ENCODE measurements around the gene C19orf44.

The C19orf44 gene

DNA sequence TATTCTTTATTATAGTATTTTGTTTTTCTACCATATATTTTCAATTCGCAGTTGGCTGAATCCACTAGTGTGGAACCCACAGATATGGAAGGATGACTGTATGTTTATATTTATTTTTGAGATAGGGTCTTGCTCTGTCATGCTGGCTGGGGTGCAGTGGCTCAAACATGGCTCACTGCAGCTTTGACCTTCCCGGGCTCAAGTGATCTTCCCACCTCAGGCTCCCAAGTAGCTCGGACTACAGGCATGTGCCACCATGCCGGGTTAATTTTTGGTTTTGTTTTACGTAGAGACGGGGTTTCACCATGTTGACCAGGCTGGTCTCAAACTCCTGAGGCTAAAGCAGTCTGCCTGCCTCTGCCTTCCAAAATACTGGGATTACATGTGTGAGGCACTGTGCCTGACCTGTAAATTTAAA, 66.4 kb downstream of the C19orf44 start:
- peaks cover 86 to 100% (median 98%) of the 10 kb centered on the region in 11 experiments for H3K36me3 ChIP-seq
- peaks cover 0 to 13% (median 11%) of the 10 kb centered on the region in 10 experiments; a peak in 17 of 20 replicates for H3K4me1 ChIP-seq
- H3K9ac ChIP-seq, result no peak overlapping the region
- H3K4me3 ChIP-seq, result no peak overlapping the region
- no peak for TF ChIP-seq Cebpa-rat (IDR thresholded peaks at IDR 0.05)
- H4K20me1 ChIP-seq, result peaks cover 0 to 44% (median under 1%) of the 10 kb centered on the region in 11 experiments; a peak in 8 of 22 replicates
- H3K27ac ChIP-seq, result no peak overlapping the region
- no peak overlapping the region for H3K4me2 ChIP-seq
- H3K9me3 ChIP-seq (replicated peaks in 1 of 11), result peaks cover 0 to 10% (median 5%) of the 10 kb centered on the region in 11 experiments; a peak in 5 of 22 replicates
- H3K27me3 ChIP-seq, result no peaks in the 10 kb centered on the region

DNA sequence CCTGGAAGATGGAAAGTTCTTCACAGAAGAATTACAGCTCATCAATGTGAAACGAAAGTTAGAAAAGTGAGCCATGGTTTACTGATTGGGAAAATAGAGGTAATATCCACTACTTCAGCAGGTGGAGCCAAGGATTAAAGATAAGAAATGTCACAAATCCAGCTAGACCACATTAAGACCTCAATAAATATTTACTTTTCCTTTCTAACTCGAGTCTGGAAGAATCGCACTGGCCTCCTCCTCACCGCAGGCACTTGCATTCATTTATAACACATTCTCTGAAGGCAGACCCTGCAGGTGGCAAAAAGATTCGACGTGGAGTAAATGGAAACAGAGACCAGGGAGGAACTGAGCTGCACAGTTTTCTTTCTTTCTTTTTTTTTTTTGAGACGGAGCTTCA, 68.6 kb downstream of the C19orf44 start:
- no peaks in the 10 kb centered on the region for H3K27me3 ChIP-seq
- H3K9me3 ChIP-seq (replicated peaks in 1 of 11), result peaks cover 0 to 11% (median 5%) of the 10 kb centered on the region in 11 experiments; a peak in 5 of 22 replicates
- no peak for TF ChIP-seq Cebpa-rat (IDR thresholded peaks at IDR 0.05)
- H3K9ac ChIP-seq, result no peak overlapping the region
- H3K27ac ChIP-seq, result no peak overlapping the region
- H3K4me2 ChIP-seq, result no peak overlapping the region
- H4K20me1 ChIP-seq, result peaks cover 0 to 60% (median 14%) of the 10 kb centered on the region in 11 experiments; a peak in 15 of 22 replicates
- peaks cover 93 to 100% (median 99%) of the 10 kb centered on the region in 11 experiments for H3K36me3 ChIP-seq
- H3K4me1 ChIP-seq, result peaks cover under 1 to 13% (median 11%) of the 10 kb centered on the region in 10 experiments; a peak in 18 of 20 replicates
- no peak overlapping the region for H3K4me3 ChIP-seq

DNA sequence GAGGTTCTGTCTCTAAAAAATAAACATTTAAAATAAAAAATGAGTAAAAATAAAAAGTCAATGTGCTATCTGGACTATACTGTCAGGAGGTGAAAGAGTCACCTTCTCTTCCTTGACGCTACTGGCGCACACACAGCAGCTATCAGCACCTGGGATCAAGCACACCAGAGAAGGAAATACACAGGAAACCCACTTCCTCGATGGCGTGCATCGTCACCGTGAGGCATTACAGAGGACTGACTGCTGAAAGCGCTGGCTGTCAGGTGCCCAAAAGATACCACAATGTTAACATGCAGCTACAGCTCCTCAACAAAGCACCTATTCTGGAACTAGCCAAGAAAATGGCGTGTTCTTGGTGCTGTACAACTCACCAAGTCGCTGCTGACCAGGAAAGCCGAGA, 70.0 kb downstream of the C19orf44 start:
- no peak for TF ChIP-seq Cebpa-rat (IDR thresholded peaks at IDR 0.05)
- Histone ChIP-seq H3K9ac (peak overlapping the region in 9 of 11 experiments; percentile 13 to 51 (median 25); a peak in 12 of 22 replicates), H3K27me3 (no peaks in the 10 kb centered on the region), H3K36me3 (peaks cover 86 to 98% (median 94%) of the 10 kb centered on the region in 11 experiments), H3K9me3 (replicated peaks in 1 of 11) (peaks cover 0 to 11% (median 5%) of the 10 kb centered on the region in 11 experiments; a peak in 5 of 22 replicates), H3K27ac (peak overlapping the region in 6 of 11 experiments; percentile 13 to 68 (median 43); a peak in 10 of 22 replicates), H4K20me1 (peaks cover 0 to 72% (median 27%) of the 10 kb centered on the region in 11 experiments; a peak in 15 of 22 replicates), H3K4me2 (peak overlapping the region in 9 of 11 experiments; percentile 37 to 70 (median 56); a peak in 17 of 22 replicates), H3K4me1 (peaks cover 14 to 25% (median 21%) of the 10 kb centered on the region in 10 experiments), H3K4me3 (no peak overlapping the region)

DNA sequence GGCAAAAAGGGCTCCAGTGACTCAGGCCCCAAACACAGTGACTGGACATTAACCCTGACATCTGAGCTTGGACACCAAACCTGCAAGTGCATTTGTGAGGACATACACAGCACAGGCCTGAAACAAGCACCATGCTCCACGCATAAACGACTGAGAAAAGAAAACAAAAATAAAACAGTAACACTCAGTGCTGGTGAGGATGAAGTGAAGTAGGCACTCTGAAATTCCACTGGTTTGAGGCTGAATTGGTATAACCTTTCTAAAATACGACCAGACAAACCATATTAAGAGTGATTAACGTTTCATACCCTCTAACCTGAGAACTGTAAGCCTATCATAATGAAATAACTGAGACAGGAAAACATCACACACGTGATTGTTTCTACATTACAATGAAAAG, 70.5 kb downstream of the C19orf44 start:
- H3K4me3 ChIP-seq, result no peak overlapping the region
- no peak for TF ChIP-seq Cebpa-rat (IDR thresholded peaks at IDR 0.05)
- H3K36me3 ChIP-seq, result peaks cover 80 to 92% (median 88%) of the 10 kb centered on the region in 11 experiments
- peaks cover 0 to 67% (median 26%) of the 10 kb centered on the region in 11 experiments; a peak in 15 of 22 replicates for H4K20me1 ChIP-seq
- H3K9ac ChIP-seq, result peak overlapping the region in 8 of 11 experiments; percentile 13 to 51 (median 23); a peak in 10 of 22 replicates
- peaks cover 15 to 29% (median 26%) of the 10 kb centered on the region in 10 experiments for H3K4me1 ChIP-seq
- peak overlapping the region in 6 of 11 experiments; percentile 13 to 68 (median 43); a peak in 8 of 22 replicates for H3K27ac ChIP-seq
- H3K27me3 ChIP-seq, result no peaks in the 10 kb centered on the region
- H3K4me2 ChIP-seq, result peak overlapping the region in 9 of 11 experiments; percentile 37 to 70 (median 56); a peak in 17 of 22 replicates
- peaks cover 0 to 11% (median 5%) of the 10 kb centered on the region in 11 experiments; a peak in 5 of 22 replicates for H3K9me3 ChIP-seq (replicated peaks in 1 of 11)

DNA sequence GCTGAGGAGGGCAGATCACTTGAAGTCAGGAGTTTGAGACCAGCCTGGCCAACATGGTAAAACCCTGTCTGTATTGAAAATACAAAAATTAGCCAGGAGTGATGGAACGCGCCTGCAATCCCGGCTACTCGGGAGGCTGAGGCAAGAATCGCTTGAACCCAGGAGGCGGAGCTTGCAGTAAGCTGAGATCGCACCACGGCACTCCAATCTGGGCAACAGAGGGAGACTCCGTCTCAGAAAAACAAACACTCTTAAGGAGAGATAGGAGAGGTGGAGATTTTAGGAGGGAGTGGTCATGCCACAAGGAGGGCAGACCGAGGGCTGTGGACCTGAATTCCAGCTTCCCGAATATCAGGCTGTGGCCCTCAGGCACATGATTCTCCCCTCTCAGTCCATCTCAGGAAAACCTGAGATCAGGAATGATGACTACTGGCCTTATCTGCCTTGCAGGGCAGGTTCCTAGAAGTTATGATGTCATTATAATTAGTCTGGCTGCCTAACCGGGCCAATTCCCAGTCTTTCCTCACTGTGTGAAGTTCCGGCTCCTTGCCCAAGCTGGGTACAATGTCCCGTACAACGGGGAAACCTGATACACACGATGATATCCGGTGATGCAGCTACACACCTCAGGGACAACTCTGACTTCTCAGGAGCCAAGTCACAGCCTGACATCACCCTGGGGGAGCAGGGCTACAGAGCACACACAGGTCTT, 73.6 kb downstream of the C19orf44 start:
- no peaks in the 10 kb centered on the region for H3K27me3 ChIP-seq
- H3K9me3 ChIP-seq (replicated peaks in 1 of 11), result peaks cover 0 to 11% (median 5%) of the 10 kb centered on the region in 11 experiments; a peak in 5 of 22 replicates
- peaks cover 59 to 75% (median 67%) of the 10 kb centered on the region in 11 experiments for H3K36me3 ChIP-seq
- peak overlapping the region in 6 of 11 experiments; percentile 24 to 93 (median 66); a peak in 8 of 22 replicates for H3K9ac ChIP-seq
- H3K4me3 ChIP-seq, result no peak overlapping the region
- no peak for TF ChIP-seq Cebpa-rat (IDR thresholded peaks at IDR 0.05)
- H4K20me1 ChIP-seq, result peaks cover 9 to 72% (median 41%) of the 10 kb centered on the region in 11 experiments; a peak in 20 of 22 replicates
- H3K4me2 ChIP-seq, result peak overlapping the region in 2 of 11 experiments; percentile 97 to 98; a peak in 3 of 22 replicates
- no peak overlapping the region for H3K27ac ChIP-seq
- H3K4me1 ChIP-seq, result peaks cover 32 to 51% (median 46%) of the 10 kb centered on the region in 10 experiments

Measured in BLaER1 treated with 17β-estradiol and CSF1 and Interleukin-3, amounts not matched to agents 10 nM and 100 nM (cell line).